Measurements from ENCODE around the gene KIRREL3.

The KIRREL3 gene

GRCh38 chr11:126619516-126619915 lies 381.1 kb downstream of the KIRREL3 start:
- no peak for DNase-seq

- no peak for DNase-seq
Measured at GRCh38 chr11:126615845-126616244, 384.7 kb downstream of the KIRREL3 start.

- DNase-seq: no peak
Measured at GRCh38 chr11:126613272-126613671, 387.3 kb downstream of the KIRREL3 start.

GRCh38 chr11:126612671-126613070 lies 387.9 kb downstream of the KIRREL3 start:
- DNase-seq: no peak

GRCh38 chr11:126611438-126611837 lies 389.1 kb downstream of the KIRREL3 start:
- no peak for DNase-seq

DNA sequence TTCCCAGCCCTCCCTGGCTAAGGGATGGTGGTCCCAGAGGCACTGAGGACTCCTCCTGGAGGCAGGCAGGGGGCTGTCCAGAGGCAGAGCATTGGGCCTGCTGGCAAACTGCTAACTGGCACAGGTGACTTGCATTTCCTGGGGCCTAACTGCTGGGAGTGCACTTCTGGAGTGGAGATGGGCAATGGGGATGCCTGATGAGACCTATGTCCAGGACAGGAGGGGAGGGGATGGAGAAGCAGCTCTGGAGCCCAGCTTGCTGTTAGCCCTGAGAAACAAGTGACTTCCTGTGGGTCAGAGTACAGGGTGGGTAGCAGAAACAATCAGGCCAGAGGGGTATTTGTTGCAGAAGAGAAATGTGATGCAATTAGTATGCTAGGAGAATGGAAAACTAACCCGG lies 391.9 kb downstream of the KIRREL3 start:
- no peak for DNase-seq

- no peak for DNase-seq
Measured at GRCh38 chr11:126607776-126608541, 392.6 kb downstream of the KIRREL3 start.

GRCh38 chr11:126607374-126607773 lies 393.2 kb downstream of the KIRREL3 start:
- peak in 1 of 2 experiments; percentile 26 for DNase-seq

DNA sequence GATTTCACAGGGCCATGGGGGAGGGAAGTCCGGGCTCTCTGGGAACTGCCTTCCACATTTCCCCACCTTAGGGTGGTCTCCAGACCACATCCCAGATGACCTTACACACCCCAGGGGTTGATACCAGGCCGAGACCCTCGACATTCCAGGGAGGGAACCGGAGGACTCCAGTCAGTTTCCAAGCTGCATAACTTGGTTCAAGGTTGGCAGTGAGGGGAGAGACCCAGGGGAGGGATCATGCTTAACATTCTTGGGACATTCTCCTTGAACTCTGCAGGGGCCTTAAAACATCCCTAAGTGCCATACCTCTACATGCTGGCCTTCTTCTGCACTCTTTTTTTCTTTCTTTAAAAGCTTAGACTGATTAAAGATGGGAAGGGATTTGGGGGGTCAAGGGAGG lies 394.1 kb downstream of the KIRREL3 start:
- DNase-seq: no peak

DNA sequence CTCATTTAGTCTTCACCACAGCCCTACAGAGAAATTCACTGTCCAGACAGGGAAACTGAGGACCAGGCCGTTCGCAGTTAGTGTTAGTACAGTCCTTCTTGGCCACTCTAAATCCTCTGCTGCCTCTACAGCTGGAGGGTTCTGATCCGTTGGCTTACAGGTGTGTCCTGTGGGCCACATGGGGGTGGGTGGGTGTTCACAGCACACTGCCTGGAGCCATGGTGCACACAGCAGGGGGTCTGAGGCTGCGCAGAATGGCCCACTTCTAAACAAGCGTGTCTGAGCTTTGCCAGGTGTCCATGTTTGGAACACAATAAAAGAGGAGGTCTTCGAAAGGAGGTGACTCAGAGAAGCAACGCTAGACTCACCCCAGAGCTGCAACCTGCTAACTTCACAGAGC lies 396.1 kb downstream of the KIRREL3 start:
- no peak for DNase-seq

GRCh38 chr11:126603486-126603885 lies 397.1 kb downstream of the KIRREL3 start:
- DNase-seq: no peak

DNA sequence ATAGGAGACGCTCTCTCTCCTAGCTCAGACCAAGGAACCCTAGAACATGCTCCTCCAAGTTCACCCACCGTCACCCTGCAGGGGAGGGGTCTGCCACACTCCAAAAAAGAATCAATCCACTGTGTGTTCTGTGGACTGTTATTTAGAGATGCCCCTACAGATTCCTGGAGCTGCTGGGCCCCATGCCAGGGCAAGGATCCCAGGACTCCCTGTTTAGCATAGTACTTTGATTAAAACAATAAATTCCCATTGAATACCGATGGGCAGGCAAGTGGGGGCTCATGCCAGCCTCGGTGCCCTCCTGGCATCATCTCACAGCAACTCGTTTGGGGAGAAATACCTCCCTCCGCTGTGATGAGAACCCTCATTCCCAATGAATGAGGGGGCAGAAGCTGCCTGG lies 397.6 kb downstream of the KIRREL3 start:
- DNase-seq: no peak

DNA sequence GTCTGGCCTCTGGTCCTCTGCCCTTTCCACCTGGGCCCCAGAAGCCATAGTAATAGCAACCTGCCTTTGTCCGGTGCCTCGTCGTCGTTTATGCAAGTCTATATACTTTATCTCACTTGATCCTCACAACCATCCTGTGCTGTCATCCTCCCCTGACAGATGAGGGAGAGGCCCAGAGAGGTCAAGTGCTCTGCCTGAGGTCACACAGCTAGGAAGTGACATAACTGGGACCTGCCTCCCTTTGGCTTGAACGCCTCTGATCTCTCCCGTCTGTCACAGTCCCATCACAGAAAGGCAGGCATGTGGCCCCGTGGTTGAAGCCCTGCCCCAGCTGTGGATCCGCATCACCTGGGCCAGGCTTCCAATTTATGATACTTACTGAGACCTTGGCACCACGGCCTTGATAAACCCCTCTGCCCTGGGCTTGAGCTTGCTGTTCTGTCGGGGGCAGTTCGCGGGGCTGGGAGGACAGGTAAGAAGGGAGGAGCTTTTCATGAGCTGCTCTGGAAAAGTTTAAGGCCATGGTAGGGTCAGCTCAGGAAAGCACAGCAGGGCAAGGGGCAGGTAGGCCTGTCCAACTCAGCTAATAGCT lies 398.1 kb downstream of the KIRREL3 start:
- DNase-seq: no peak

DNA sequence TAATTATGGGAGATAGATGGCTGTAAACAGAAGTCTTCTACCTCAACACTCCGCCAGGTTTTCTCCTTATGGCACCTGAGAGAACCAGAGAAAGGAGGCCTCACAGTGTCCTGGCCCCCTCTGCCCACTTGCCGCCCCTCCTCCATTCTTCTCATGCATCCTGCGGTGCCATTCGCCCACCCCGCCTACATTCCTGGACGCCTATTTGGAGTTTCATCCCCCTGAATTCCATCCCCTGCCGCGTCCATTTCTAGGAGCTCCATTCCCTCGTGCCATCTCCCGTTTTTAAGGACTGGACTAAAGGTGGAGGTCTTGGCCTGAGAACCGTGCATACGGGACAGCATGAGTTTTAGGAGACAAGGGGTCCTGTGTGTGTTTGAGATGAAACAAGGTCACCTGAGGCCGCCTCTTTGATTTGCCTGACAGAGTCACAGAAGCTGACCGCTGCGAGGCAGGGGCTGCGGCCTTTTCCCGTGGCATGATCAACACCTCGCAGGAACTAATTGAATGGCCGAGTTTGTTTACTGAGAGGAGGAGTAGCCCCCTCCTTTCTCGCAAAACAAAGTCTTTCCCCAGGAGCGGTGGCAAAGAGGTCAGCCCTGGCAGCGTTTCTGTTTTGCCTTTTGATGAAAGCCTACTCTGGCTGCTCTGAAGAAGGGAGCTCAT lies 398.9 kb downstream of the KIRREL3 start:
- DNase-seq: no peak

DNA sequence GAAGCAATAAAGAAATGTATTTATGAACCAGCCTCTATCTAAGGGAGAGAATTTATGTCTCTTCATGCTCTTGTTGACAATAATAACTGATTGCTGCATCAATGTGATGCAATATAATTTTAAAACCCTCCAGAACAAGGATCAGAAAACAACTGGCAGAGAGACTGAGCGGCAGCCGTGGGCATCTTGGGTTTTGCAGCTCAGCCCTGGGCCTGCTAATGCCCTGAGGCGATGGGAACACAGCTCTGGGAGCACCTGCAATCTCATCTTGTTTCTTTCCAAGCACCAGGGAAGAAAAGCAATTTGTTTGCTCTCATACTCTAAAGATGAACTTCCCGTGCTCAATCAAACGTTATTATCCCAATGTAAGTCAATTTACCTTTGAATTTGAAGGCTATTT lies 399.4 kb downstream of the KIRREL3 start:
- no peak for DNase-seq

DNA sequence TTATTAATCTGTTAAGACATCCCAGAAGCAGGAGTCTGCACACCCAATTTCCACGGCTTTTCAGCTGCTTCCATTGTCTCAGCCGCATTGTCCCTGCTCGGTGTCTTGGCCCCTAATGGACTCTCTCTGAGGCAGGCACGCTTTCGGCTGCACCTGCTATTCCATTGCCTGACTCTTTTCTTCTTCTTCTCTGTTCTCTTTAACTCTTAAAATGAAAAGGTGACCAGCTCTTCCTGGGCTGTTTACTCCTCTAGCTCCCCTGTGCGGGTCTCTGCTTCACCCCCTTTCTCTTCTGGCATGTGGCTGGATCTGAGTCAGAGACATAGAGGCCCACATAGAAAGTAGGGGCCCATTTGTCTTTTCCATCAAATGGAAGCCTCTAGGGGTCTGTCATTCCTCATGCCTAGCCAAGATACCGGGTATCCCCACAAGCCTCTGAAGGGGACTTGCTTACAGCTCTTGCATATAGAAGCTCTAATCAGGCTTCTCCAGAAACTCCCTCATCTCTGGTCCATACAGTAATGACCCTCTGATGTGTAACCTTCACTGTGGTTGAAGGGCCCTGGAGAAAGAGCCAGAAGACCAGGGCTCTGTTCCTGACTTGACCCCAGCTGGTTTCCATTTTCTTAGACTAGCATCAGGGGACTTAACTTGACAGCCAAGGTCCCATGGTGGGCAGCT lies 401.2 kb downstream of the KIRREL3 start:
- no peak for DNase-seq

DNA sequence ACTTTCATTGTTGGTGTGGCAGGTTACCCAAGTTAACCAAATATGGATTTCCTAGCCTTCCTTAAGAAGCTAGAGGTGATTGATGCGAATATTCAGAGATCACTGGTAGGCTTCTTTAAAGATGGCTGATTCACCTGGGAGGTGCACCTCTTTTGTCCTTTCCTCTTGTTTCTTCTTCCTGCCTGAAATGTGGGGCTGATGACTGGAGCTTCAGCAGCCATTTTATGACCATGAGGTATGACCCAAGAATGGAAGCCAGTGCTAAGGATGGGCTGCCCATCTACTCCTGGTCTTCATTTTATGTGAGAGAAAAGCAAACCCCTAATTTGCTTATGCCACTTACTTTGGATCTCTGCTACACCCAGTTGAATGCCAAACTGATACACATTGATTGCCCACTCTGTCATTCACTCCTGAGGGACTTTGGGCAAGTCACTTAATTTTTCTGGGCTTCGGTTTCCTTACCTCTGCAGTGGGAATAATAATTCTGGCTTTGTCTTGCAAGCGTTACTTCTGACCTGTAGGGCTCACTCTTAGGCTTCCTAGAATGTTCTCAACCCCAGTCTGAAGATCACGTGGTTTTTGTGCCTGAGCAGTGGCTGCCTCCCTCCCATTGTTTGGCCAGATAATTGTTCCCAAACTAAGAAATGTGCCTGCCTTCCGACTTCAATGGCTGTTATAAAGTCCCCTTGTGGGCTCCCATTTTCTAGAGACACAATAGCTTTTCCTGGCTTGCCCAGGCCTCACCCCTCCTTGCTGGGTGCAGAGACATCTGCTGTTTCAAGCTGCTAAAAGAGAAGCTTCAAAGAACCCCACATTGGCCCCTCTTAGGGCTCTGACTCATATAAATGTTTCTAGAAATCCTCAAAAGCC lies 402.0 kb downstream of the KIRREL3 start:
- DNase-seq: no peak

DNA sequence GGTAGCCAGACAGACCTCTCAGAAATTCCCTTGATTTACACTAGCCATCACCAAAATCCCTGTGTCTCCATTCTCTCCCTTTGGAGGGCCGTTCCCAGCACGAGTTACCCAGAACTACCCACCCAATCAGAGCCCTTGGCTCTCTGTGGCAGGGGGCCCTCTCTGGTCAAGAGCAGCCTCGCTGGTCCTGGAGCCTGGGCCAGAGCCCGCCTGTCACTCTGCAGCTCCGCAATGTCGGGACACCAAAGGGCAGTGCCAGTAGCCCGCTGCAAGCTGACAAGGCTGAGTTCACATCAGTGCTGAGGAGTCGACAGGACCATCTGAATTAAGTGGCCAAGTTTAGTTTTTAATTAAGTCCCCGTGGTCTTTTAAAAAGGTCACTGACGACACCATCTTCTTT lies 403.5 kb downstream of the KIRREL3 start:
- no peak for DNase-seq

- no peak for DNase-seq
Measured at GRCh38 chr11:126596474-126596873, 404.1 kb downstream of the KIRREL3 start.

DNA sequence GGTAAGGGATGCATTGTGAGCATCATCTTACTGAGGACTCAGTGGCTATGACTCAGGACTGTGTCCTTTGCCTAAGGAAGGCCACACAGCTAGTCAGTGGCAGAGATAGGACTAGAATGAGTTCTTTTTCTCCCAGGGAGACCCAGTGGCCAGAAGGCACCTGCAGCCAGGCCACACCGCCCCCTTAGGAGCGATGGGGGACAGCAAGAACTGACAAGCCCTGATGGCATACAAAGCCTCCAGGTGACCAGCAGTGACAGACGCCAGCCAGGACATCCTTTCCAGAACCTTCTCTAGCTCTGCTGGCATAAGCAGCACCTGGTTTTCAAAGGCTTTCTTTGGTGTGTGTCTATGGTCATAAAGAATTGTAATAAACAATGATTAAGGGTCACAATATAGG lies 405.0 kb downstream of the KIRREL3 start:
- no peak for DNase-seq

DNA sequence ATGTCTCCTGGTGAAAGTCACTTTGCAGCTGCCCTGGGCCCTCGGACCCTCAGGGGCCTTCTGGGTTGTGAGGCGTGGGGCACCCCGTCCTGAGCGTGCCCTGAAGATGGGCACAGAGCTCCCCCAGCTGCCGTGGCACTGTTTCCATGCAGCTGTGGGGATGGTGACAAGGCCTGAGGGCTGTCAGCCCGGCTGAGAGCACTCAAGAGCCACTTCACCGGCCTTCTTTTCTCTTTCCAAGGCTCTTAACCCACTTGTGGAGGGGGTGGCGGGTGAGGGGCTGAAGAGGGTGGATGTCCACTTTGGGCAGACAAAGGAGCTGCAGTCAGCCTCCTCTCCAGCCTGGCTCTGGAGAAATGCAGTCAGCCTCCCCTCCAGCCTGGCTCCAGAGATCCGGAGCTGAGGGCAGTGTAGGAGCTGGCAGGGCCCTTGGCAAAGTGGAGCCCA lies 405.6 kb downstream of the KIRREL3 start:
- DNase-seq: peak; percentile 95 to 96
